NCI-H1092 treated with DMSO at 0.1 percent for 48 hours (cell line): Measurements from ENCODE around the gene ZNF548.

Source experiments
- DNase-seq: peaks from one replicate; lab custom pipeline; 2025; lab: John Stamatoyannopoulos, UW

ZNF548 gene

DNA sequence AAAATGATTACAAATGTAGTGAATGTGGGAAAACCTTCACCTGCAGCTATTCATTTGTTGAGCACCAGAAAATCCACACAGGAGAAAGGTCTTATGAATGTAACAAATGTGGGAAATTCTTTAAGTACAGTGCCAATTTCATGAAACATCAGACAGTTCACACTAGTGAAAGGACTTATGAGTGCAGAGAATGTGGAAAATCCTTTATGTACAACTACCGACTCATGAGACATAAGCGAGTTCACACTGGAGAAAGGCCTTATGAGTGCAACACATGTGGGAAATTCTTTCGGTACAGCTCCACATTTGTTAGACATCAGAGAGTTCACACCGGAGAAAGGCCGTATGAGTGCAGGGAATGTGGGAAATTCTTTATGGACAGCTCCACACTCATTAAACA lies 9.2 kb downstream of the ZNF548 start:
- no peak for DNase-seq

DNA sequence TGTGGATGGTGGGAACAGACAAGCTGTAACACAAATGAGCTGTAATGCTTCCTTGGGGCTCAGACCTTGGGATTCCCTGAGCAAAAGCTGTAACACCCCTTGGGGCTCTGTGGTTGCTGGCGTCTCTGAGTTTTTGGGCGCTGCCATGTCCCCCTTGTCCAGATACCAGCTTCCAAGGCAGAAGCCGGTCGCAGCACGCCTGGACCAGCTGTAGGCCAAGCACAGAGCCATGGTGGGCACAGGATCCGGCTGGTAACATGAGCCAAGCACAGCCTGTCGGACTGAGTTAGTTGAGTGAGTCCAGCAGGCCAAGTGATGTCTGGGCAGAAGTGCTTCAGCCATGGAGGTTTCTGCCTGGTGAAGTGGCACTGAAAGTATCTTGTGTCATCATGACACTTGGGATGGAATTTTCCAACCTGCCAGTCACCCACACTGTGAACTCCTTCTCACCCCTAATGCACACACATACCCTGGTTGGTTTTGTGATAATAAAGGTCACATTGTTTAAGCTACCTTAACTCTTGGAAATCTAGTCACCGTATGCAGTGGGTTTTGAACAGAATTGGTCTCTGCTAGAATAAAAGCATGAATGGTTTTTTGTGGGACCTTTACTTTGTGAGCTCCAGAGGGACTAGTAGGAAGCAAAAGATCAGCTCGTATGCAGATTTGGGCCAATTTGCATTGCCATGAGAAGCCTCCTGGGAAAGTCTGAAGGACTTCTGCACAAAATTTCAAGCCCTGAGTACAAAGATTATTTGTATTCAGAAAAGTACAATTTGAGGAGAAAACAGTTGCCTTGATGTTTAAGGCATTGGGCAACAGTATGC lies 14.3 kb downstream of the ZNF548 start:
- no peak for DNase-seq

DNA sequence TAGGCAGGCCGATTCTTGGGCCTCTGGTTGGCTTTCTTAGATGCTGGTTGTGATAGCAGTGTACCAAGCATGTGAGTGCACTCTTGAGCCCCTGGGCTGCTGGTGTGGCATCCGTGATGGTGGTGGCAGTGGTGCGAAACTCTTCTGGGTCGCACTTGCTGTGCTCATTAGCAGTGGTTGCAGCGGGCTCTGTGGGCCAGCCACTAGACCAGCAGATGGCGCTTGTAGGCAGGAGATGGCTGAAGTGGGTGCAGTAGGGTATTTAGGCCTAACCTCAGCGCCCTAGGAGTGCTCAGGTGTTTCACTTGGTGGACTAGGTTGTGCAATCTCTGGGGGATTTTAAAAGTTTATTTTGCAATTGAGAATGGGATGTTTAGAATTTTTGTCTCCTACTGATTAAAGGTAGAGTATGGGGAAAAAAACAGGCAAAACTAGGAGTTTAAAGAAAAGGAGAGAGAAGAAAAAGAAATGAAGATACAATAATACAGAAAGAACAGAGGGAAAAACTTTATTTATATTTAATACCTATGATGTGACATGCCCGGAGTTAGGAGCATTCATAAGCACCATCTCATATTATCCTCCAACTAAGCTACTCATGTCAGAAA lies 17.0 kb downstream of the ZNF548 start:
- peak; percentile 51 for DNase-seq

DNA sequence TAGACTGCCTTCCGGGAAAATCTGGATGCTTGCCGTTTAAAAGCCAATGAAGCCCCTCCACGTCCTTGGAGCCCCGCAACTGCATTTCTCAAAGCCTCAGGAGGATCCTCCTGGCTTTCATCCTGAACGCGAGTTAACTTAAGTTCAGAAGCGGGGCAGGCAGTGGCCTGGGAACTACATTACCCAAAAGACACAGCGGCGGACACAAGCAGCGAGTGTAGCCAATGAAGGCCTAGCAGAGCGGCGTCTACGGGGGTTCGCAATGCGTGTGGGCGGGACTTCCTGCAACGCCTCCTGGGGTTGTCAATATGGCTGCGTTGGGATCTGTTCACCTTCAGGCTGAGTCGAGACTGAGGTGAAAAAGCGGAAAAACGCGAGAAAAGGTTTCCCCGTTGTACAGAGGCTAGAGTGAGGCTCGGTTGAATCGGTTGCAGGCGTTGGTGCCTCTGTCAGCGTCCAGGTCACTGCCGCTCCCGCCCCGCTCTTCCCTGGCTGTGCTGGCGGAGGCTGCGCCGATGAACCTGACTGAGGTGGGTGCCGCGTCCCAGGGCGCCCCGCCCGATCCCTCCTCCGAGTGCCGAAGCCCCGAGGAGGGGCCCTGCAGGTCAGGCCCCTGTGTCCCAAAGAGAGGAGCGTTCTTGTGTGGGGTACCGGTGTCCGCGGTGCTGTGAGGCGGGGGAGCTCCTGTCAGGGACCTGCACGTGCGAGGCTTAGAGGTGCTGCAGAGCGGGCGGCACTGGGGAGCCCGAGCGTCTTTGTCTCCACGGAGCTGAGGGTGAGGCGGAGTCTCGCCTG lies 21.4 kb downstream of the ZNF548 start, which contains the start of gene ZNF17:
Gene ZNF17 (plus strand): TSS at position 285 of the 795 bp plus-strand sequence. CDS start 2,455 bp downstream, outside the sequence.
- DNase-seq, result peak; percentile 73

DNA sequence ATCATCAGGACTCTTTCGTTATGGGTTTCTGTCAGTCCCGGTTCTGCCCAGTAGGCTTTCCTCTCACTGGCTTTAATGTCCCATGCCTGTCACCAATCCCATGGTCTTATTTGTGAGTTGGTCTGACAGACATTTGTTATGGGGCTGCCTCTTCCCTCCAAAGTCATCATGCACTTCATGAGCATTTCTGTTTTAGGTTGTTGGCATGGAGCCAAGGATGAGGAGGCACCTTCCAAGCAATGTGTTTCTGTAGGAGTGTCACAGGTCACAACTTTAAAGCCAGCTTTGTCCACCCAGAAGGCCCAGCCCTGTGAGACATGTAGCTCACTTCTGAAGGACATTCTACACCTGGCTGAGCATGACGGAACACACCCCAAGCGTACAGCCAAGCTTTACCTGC lies 29.8 kb downstream of the ZNF548 start:
- no peak for DNase-seq

DNA sequence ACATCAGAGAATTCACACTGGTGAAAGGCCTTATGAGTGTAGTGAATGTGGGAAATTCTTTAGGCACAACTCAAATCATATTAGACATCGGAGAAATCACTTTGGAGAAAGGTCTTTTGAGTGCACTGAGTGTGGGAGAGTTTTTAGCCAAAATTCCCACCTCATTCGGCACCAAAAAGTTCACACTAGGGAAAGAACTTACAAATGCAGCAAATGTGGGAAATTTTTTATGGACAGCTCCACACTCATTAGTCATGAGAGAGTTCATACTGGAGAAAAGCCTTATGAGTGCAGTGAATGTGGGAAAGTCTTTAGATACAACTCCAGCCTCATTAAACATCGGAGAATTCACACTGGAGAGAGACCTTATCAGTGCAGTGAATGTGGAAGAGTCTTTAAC lies 31.4 kb downstream of the ZNF548 start:
- DNase-seq, result no peak

DNA sequence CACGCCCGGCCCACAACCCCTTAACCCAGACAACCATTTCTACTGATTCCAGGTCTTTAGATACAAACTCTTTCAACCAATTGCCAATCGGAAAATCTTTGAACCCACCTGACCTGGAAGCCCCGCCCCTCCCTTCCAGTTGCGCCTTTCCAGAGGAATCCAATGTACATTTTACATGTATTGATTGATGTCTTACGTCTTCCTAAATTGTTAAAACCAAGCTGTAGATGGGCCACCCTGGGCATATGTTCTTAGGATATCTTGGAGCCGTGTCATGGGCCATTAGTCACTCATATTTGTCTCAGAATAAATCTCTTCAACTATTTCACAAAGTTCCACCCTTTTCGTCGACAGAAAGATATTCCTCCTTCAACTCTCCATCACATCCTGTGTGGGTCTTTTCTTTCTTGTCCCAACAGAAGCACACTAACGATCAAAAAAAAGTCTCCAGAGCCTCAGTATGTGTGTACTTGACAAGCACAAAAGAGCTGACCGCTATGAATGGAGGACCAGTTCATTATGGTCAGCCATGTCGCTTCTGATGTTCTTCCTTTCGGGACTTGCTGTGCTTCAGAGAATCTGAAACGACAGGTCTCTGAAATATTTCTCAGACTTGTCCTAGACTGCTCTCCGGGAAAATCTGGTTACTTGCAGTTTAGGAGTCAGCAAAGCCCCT lies 44.9 kb downstream of the ZNF548 start:
- no peak for DNase-seq

DNA sequence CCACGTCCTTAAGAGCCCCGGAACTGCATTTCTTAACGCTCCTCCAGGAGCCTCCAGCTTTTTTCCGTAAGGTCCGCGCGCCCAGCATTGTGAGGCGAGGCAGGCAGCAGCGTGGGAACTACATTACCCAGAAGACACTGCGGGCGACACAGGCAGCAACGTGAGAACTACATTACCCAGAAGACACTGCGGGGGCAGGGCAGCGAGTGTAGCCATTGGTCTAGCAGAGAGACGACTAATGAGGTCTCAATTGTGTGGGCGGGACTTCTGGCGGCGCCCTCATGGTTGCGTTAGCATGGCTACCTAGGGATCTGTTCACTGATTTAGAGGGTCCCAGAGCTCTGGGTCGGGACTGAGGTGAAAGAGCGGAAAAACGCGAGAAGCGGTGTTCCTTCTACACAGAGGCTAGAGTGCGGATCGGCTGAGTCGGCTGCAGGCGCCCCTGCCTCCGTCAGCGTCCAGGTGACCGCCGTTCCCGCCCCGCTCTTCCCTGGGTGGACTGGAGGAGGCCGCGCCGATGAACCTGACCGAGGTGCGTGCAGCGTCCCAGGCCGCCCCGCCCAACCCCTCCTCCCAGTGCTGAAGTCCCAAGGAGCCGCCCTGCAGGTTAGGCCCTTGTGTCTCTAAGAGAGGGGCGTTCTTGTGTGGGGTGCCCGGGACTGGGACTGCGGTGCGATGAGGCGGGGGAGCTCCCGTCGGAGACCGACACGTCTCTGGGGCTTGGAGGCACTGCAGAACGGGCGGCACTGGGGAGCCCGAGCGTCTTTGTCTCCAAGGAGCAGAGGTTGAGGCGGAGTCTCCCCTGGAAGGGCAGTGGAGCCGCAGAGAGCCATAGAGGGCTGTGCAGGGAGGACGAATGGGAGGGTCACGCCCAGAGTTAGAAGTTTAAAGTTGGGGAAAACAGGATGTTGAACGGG lies 45.7 kb downstream of the ZNF548 start, which contains the start of gene ZNF749:
Gene ZNF749 (plus strand): TSS at position 264 of the 917 bp plus-strand sequence. CDS start 254 bp downstream, at position 518.
- peak; percentile 96 for DNase-seq

DNA sequence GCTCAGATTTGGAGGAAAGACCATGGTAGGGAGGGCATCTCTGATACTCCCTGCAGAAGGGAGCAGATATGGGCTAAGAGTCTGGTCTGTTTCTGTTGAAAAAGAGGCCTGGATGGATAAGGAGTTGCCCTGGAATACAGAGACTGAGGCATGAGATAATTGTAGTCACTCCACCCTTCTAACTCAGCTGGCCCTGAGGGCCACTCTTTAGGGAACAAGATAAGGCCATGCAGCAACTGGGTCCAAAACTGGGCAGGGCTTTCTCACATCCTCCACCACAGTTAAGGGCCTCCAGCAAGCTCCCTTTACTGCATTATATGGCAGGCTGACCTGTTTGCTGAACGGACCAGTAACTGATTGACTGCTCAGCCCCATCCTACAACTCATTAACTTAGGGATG lies 46.8 kb downstream of the ZNF548 start:
- DNase-seq, result no peak

DNA sequence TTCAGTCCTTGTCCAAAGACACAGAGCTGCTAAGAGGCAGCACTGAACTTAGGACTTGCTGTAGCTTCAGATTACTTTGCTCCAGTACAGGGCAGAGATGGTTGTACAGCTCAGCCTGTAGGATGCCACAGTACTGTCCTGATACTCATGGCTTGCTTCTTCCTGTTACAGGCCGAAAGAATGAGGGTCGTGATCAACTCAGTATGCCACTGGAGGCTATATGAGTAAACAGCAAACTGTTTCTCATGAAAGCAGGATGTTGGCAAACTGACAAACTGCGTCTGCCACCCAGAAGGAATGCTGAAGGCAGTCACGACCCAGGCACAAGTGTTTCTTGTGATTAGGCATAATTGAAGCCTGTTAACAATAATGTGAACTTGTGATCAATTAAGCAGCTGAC lies 48.3 kb downstream of the ZNF548 start:
- no peak for DNase-seq

DNA sequence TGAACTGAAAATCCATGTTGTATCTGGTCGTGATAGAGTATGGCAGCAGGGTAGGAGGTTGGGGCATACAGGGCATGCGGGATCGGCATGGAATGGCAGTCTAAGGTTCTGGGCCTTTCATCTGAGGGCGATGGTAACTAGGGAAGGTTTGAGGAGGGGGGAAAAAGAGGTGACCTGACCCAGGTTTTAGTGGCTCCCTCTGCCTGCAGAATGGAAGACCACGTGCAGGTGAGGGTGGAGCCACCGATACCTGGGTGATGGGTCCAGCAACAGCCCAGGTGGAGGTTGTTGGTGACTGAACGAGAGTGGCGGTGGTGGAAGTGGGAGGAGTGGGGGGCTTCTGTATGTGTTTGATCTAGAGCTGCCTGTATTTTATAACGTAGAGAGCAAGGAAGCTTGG lies 49.3 kb downstream of the ZNF548 start:
- no peak for DNase-seq

DNA sequence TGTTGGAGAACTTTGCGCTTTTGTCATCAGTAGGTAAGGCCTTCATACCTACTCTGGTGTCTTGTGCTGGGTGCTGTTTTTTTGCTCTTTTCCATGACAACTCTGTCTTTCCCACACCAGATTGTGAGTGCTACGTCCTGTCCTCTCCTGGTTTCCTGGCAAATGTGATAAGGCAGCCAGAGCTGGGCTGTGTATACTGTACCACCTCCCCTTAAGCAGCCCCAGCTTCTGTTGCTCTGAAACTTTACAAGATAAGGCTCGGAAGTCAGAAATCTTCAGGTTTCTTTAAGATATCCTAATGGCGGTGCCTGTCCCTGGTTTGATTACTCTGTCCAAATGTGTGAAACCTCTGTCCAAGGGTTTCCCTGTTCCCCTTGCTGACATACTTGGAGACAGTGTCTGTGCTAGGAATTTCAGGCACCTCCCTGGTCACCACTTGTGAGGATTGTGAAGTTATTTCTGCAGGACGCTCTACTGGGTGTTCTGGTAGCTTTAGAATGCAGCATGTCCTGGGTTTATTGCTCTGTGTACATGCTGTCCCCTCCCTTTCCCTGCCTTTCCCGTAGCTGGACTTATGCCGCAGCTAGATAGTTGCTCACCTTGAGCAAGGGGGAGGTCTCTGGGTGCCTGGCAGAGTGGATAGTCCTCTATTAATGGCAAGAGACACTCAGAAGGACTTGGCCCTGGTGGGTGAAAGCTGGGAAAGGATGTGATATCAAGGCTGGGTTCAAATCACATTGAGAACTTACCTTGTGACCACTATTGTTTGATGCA lies 52.5 kb downstream of the ZNF548 start:
- no peak for DNase-seq

DNA sequence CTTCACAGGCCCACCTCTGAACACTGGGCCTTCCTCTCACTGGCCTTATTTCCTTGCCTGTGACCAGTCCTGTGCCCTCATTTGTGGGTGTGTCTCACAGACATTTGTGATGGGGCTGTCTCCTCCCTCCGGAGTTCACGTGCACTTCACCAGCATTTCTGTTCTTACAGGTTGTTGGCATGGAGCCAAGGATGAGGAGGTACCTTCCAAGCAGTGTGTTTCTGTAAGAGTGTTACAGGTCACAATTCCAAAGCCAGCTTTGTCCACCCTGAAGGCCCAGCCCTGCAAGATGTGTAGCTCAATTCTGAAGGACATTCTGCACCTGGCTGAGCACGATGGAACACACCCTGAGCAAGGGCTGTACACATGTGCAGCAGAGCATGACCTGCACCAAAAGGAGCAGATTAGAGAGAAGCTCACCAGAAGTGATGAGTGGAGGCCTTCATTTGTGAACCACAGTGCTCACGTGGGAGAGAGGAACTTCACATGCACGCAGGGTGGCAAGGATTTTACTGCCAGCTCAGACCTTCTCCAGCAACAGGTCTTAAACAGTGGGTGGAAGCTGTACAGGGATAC lies 53.6 kb downstream of the ZNF548 start:
- no peak for DNase-seq

DNA sequence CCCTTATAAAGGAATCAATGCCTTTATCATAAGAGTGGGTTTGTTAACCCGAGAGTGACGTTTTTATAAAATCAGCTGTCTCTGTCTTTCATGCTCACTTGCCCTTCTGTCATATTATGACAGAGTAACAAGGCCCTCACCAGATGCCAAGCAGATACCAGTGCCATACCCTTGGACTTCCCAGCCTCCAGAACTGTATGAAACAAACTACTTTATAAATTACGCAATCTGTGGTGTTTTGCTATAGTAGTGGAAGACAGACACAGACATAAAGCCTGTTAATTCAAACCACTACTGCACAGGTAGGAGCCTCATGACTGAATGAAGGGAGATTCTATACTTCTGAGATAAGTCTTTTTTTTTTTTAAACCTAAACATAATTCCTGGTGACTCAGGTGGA lies 62.7 kb downstream of the ZNF548 start:
- DNase-seq, result no peak
